ENCODE data around the gene ATP5IF1. TPM values are rescaled to one million over a fixed set of nuclear protein-coding genes. Genes with fewer than 3 reads are reported as not detected.

ATP5IF1 gene
- total and polyA plus RNA-seq, 2 of the 4 experiments (the other 2 are of a cell fraction), result 33.7 to 105 TPM

DNA sequence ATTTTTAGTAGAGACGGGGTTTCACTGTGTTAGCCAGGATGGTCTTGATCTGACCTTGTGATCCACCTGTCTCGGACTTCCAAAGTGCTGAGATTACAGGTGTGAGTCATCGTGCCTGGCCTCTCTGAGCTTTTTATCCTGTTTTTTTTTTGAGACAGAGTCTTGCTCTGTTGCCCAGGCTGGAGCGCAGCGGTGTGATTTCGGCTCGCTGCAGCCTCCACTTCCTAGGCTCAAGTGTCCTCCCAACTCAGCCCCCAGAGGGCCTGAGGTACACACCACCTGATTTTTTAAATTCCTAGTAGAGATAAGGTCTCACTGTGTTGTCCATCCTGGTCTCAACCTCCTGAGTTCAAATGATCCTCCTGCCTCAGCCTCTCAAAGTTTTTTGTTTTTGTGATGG lies 43.8 kb downstream of the ATP5IF1 start:
- Histone ChIP-seq H4K20me1 (ENCODE audit: insufficient read depth, low read length) (peaks cover 47% of the 10 kb centered on the region), H4K91ac (ENCODE audit: insufficient read depth, low read depth, low read length) (no peak overlapping the region), H2AK9ac (replicated peaks; ENCODE audit: low read depth, low read length, poor library complexity) (no peak overlapping the region), H3K18ac (ENCODE audit: low read depth, low read length) (no peak overlapping the region), H3K56ac (ENCODE audit: extremely low read depth, insufficient read depth, low read length) (no peak overlapping the region), H2BK5ac (ENCODE audit: low read depth, low read length, poor library complexity, severe bottlenecking) (no peak overlapping the region), H2BK120ac (ENCODE audit: low read depth, low read length) (no peak overlapping the region), H3K36me3 (ENCODE audit: control insufficient read depth, insufficient read depth, low read length) (peaks cover 70% of the 10 kb centered on the region), H3K79me1 (ENCODE audit: low read depth in 1 of 2, low read length in 2 of 2) (peaks cover 20 to 64% of the 10 kb centered on the region in 2 experiments), H3K4me3 (ENCODE audit: insufficient read depth, low read depth, low read length) (no peak overlapping the region), H3K4me1 (ENCODE audit: control insufficient read depth, insufficient read depth, low read length) (no peaks in the 10 kb centered on the region), H3K9me1 (ENCODE audit: insufficient read depth, low read length) (peaks cover 11% of the 10 kb centered on the region; the same call in 1 of the 2 replicates), H2BK15ac (ENCODE audit: low read depth, low read length) (no peak overlapping the region), H2AK5ac (ENCODE audit: low read depth, low read length) (no peak overlapping the region), H3K27me3 (ENCODE audit: control insufficient read depth, insufficient read depth, low read length) (no peaks in the 10 kb centered on the region), H3K4ac (ENCODE audit: low read depth, low read length) (no peak overlapping the region), H4K5ac (ENCODE audit: low read depth, low read length) (no peak overlapping the region), H2AFZ (replicated peaks; ENCODE audit: low read length, poor library complexity) (no peak overlapping the region), H3K4me2 (ENCODE audit: low read depth, low read length) (no peak overlapping the region), H3K27ac (ENCODE audit: insufficient read depth, low read length) (no peak overlapping the region), H3K14ac (replicated peaks; ENCODE audit: low read depth, low read length) (no peak overlapping the region), H3K23ac (ENCODE audit: low read depth, low read length) (no peak overlapping the region), H4K8ac (ENCODE audit: low read depth in 2 of 2, low read length in 2 of 2) (no peak overlapping the region), H2BK20ac (ENCODE audit: low read depth, low read length) (no peak overlapping the region), H3K9me3 (ENCODE audit: control insufficient read depth, insufficient read depth, low read length) (no peaks in the 10 kb centered on the region), H3K9ac (ENCODE audit: low read depth, low read length) (no peak overlapping the region)
- no peak for ATAC-seq (ENCODE audit: low read depth)
- 100% methylated on average over 2 of the region's 7 CpGs; no CpG with 5 or more reads in 1 of the 2 experiments for WGBS, 2 experiments (ENCODE audit: extremely low coverage in 2 of 2, insufficient read length in 1 of 2)
- no peak for TF ChIP-seq CEBPB (IDR thresholded peaks at IDR 0.05; ENCODE audit: low read depth, low read length)
- TF ChIP-seq RAD21 (IDR thresholded peaks at IDR 0.05; ENCODE audit: low read length), result no peak
- TF ChIP-seq, protein P1, sequence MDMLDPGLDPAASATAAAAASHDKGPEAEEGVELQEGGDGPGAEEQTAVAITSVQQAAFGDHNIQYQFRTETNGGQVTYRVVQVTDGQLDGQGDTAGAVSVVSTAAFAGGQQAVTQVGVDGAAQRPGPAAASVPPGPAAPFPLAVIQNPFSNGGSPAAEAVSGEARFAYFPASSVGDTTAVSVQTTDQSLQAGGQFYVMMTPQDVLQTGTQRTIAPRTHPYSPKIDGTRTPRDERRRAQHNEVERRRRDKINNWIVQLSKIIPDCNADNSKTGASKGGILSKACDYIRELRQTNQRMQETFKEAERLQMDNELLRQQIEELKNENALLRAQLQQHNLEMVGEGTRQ (IDR thresholded peaks at IDR 0.05; ENCODE audit: low read depth, low read length), result no peak
- no peak for TF ChIP-seq NFE2L2 (IDR thresholded peaks at IDR 0.05; ENCODE audit: low read depth, low read length)
- no peak for TF ChIP-seq RCOR1 (IDR thresholded peaks at IDR 0.05; ENCODE audit: insufficient replicate concordance, low read length)
- TF ChIP-seq SMC3 (IDR thresholded peaks at IDR 0.05; ENCODE audit: low read depth, low read length), result no peak
- TF ChIP-seq MAZ (IDR thresholded peaks at IDR 0.05; ENCODE audit: borderline replicate concordance, low read depth, low read length), result no peak
- TF ChIP-seq POLR2A (IDR thresholded peaks at IDR 0.05; ENCODE audit: low read depth, low read length), result no peak
- no peak for TF ChIP-seq CHD1 (IDR thresholded peaks at IDR 0.05; ENCODE audit: low read depth, low read length)
- no peak for TF ChIP-seq RFX5 (IDR thresholded peaks at IDR 0.05; ENCODE audit: low read depth, low read length)
- TF ChIP-seq, protein P2, sequence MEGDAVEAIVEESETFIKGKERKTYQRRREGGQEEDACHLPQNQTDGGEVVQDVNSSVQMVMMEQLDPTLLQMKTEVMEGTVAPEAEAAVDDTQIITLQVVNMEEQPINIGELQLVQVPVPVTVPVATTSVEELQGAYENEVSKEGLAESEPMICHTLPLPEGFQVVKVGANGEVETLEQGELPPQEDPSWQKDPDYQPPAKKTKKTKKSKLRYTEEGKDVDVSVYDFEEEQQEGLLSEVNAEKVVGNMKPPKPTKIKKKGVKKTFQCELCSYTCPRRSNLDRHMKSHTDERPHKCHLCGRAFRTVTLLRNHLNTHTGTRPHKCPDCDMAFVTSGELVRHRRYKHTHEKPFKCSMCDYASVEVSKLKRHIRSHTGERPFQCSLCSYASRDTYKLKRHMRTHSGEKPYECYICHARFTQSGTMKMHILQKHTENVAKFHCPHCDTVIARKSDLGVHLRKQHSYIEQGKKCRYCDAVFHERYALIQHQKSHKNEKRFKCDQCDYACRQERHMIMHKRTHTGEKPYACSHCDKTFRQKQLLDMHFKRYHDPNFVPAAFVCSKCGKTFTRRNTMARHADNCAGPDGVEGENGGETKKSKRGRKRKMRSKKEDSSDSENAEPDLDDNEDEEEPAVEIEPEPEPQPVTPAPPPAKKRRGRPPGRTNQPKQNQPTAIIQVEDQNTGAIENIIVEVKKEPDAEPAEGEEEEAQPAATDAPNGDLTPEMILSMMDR (conservative IDR thresholded peaks at IDR 0.05; ENCODE audit: low read depth, low read length), result no peak
- TF ChIP-seq MAFK (IDR thresholded peaks at IDR 0.05; ENCODE audit: low read depth, low read length), result no peak
- no peak for TF ChIP-seq FOS (IDR thresholded peaks at IDR 0.05; ENCODE audit: low read depth, low read length)
- TF ChIP-seq, protein P3, sequence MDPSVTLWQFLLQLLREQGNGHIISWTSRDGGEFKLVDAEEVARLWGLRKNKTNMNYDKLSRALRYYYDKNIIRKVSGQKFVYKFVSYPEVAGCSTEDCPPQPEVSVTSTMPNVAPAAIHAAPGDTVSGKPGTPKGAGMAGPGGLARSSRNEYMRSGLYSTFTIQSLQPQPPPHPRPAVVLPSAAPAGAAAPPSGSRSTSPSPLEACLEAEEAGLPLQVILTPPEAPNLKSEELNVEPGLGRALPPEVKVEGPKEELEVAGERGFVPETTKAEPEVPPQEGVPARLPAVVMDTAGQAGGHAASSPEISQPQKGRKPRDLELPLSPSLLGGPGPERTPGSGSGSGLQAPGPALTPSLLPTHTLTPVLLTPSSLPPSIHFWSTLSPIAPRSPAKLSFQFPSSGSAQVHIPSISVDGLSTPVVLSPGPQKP (IDR thresholded peaks at IDR 0.05; ENCODE audit: borderline replicate concordance, low read depth, low read length), result no peak
- no peak for TF ChIP-seq MXI1 (IDR thresholded peaks at IDR 0.05; ENCODE audit: borderline replicate concordance, low read depth, low read length)
- no peak for TF ChIP-seq BHLHE40 (IDR thresholded peaks at IDR 0.05; ENCODE audit: low read depth, low read length)
- CTCF ChIA-PET, result no interaction called here
- in situ Hi-C loops (cut with MboI; ENCODE audit: low sequenced_read_pairs), result no loop called here
- DNase-seq, result no peak
- BruUV-seq (replicated peaks), result no TSS peak
- intact Hi-C loops (cut with micrococcal nuclease), result no loop called here
- dilution Hi-C loops (cut with HindIII; ENCODE audit: low sequenced_read_pairs, unreplicated experiment), result no loop called here
- POLR2A ChIA-PET (ENCODE audit: unreplicated experiment), result interaction anchor here (0.6 kb wide), 2 partner anchors 13 to 227 kb away, joined by 3 to 8 read pairs; no protein-coding TSS in a partner anchor

Data from IMR-90 (cell line).